Measurements from ENCODE around the gene CES2. TPM values are rescaled to one million over a fixed set of nuclear protein-coding genes. Genes with fewer than 3 reads are reported as not detected.
"Not testable (repeated sequence)": the region's sequence is repeated elsewhere in the genome, so short reads cannot be mapped to it uniquely, and the experiment has no call there.

The CES2 gene
- total RNA-seq, 1 donor from 2014 or later = 78.2 TPM

- DNase-seq (ENCODE audit: low read depth) = peak; percentile 62
- Histone ChIP-seq H3K36me3 (ENCODE audit: control insufficient read depth, insufficient read depth, low read length) (peaks cover 12% of the 10 kb centered on the region), H3K27me3 (ENCODE audit: control insufficient read depth, insufficient read depth, low read length) (no peaks in the 10 kb centered on the region), H3K4me3 (ENCODE audit: low read depth, low read length) (peak overlapping the region; percentile 95)
- no peak for FAIRE-seq
- TF ChIP-seq CTCF (IDR thresholded peaks at IDR 0.05; ENCODE audit: insufficient read depth, low read length, severe bottlenecking) = no peak
These were observed 1.6 kb upstream of the CES2 start for GRCh38 chr16:66933776-66934137.

GRCh38 chr16:66934138-66934838 lies 1.0 kb upstream of the CES2 start, which contains the start of gene CIAO2B:
Gene CIAO2B, minus strand, starts transcription at chr16:66934402. Its CDS starts 38 bp downstream, at chr16:66934364.
- no peak for TF ChIP-seq CTCF (IDR thresholded peaks at IDR 0.05; ENCODE audit: insufficient read depth, low read length, severe bottlenecking)
- FAIRE-seq (no peak), DNase-seq (ENCODE audit: low read depth) (peak; percentile 56)
- Histone ChIP-seq H3K36me3 (ENCODE audit: control insufficient read depth, insufficient read depth, low read length) (peaks cover 15% of the 10 kb centered on the region), H3K27me3 (ENCODE audit: control insufficient read depth, insufficient read depth, low read length) (no peaks in the 10 kb centered on the region), H3K4me3 (ENCODE audit: low read depth, low read length) (peak within 1 kb of the TSS; percentile 95)

GRCh38 chr16:66934839-66935313 lies 440 bp upstream of the CES2 start:
- not testable (repeated sequence) for DNase-seq (ENCODE audit: low read depth); H3K27me3 ChIP-seq (ENCODE audit: control insufficient read depth, insufficient read depth, low read length); FAIRE-seq
- Histone ChIP-seq H3K36me3 (ENCODE audit: control insufficient read depth, insufficient read depth, low read length) (peaks cover 18% of the 10 kb centered on the region), H3K4me3 (ENCODE audit: low read depth, low read length) (peak overlapping the region; percentile 95)

- Histone ChIP-seq H3K4me3 (ENCODE audit: low read depth, low read length) (peak overlapping the region; percentile 95), H3K27me3 (ENCODE audit: control insufficient read depth, insufficient read depth, low read length) (no peaks in the 10 kb centered on the region), H3K36me3 (ENCODE audit: control insufficient read depth, insufficient read depth, low read length) (peaks cover 31% of the 10 kb centered on the region)
- TF ChIP-seq CTCF (IDR thresholded peaks at IDR 0.05; ENCODE audit: insufficient read depth, low read length, severe bottlenecking) = no peak
- DNase-seq (ENCODE audit: low read depth) (no peak), FAIRE-seq (no peak)
These were observed 1.1 kb downstream of the CES2 start for GRCh38 chr16:66936462-66936861.

GRCh38 chr16:66936889-66937554 lies 1.7 kb downstream of the CES2 start:
- FAIRE-seq (peak; percentile 98), DNase-seq (ENCODE audit: low read depth) (no peak)
- H3K27me3 ChIP-seq (ENCODE audit: control insufficient read depth, insufficient read depth, low read length) = no peaks in the 10 kb centered on the region
- TF ChIP-seq CTCF (IDR thresholded peaks at IDR 0.05; ENCODE audit: insufficient read depth, low read length, severe bottlenecking) = no peak
- H3K36me3 ChIP-seq (ENCODE audit: control insufficient read depth, insufficient read depth, low read length) = peaks cover 36% of the 10 kb centered on the region
- no peak overlapping the region for H3K4me3 ChIP-seq (ENCODE audit: low read depth, low read length)

GRCh38 chr16:66937725-66938337 lies 2.5 kb downstream of the CES2 start:
- FAIRE-seq (peak; percentile 88), DNase-seq (ENCODE audit: low read depth) (no peak)
- no peak for TF ChIP-seq CTCF (IDR thresholded peaks at IDR 0.05; ENCODE audit: insufficient read depth, low read length, severe bottlenecking)
- Histone ChIP-seq H3K36me3 (ENCODE audit: control insufficient read depth, insufficient read depth, low read length) (peaks cover 37% of the 10 kb centered on the region), H3K4me3 (ENCODE audit: low read depth, low read length) (no peak overlapping the region), H3K27me3 (ENCODE audit: control insufficient read depth, insufficient read depth, low read length) (no peaks in the 10 kb centered on the region)

Measured in bronchial epithelial cell (primary cell).